HG02763 (cell line): Measurements from ENCODE around the gene VWA8.

ENCODE experiments used
- ATAC-seq: cut with Tn5 transposase; IDR thresholded peaks from one replicate; pipeline ENCODE4 v1.9.1; 2021; ENCODE audit warnings: mild to moderate bottlenecking, moderate library complexity; ENCODE audit not compliant: unreplicated experiment

Gene VWA8

GRCh38 chr13:41565846-41566245 is 395.1 kb downstream of the VWA8 start:
- ATAC-seq = no peak

GRCh38 chr13:41565216-41565615 is 395.7 kb downstream of the VWA8 start:
- ATAC-seq = no peak

- ATAC-seq = no peak
Observed at GRCh38 chr13:41563984-41564365, 396.9 kb downstream of the VWA8 start.

GRCh38 chr13:41563341-41563983 is 397.4 kb downstream of the VWA8 start:
- ATAC-seq = no peak

- no peak for ATAC-seq
Observed at GRCh38 chr13:41562541-41563178, 398.2 kb downstream of the VWA8 start.

- no peak for ATAC-seq
Observed at GRCh38 chr13:41562083-41562482, 398.8 kb downstream of the VWA8 start.

- no peak for ATAC-seq
Observed at GRCh38 chr13:41561170-41561569, 399.7 kb downstream of the VWA8 start.

GRCh38 chr13:41558781-41559560 is 401.9 kb downstream of the VWA8 start:
- ATAC-seq = no peak

GRCh38 chr13:41557719-41558118 is 403.2 kb downstream of the VWA8 start:
- ATAC-seq = no peak

GRCh38 chr13:41554626-41555386 is 406.1 kb downstream of the VWA8 start:
- ATAC-seq = peak; percentile 92

GRCh38 chr13:41554180-41554579 is 406.7 kb downstream of the VWA8 start:
- ATAC-seq = no peak

- no peak for ATAC-seq
Observed at GRCh38 chr13:41552031-41552430, 408.9 kb downstream of the VWA8 start.

- ATAC-seq = no peak
Observed at GRCh38 chr13:41550276-41550675, 410.6 kb downstream of the VWA8 start.

GRCh38 chr13:41549491-41549890 is 411.4 kb downstream of the VWA8 start:
- no peak for ATAC-seq

- no peak for ATAC-seq
Observed at GRCh38 chr13:41548910-41549309, 412.0 kb downstream of the VWA8 start.

GRCh38 chr13:41548031-41548430 is 412.9 kb downstream of the VWA8 start:
- no peak for ATAC-seq

GRCh38 chr13:41547251-41548000 is 413.5 kb downstream of the VWA8 start:
- no peak for ATAC-seq

GRCh38 chr13:41546372-41547190 is 414.3 kb downstream of the VWA8 start:
- ATAC-seq = no peak

- no peak for ATAC-seq
Observed at GRCh38 chr13:41545432-41545707, 415.5 kb downstream of the VWA8 start.
